Stimulated activated CD4-positive, alpha-beta T cell treated with anti-CD3 and anti-CD28 coated beads, Interleukin-1b, Interleukin-23, amount 100 ng/mL, for 24 hours (primary cell): ENCODE data around the gene RTP2.

ENCODE experiments used
- DNase-seq, 4 experiments: peaks; one replicate each; pipeline ENCODE4 v3.0.0-alpha.2; 2020; ENCODE audit warnings: low read depth in 4 of 4, low spot score in 1 of 4

RTP2 gene

DNA sequence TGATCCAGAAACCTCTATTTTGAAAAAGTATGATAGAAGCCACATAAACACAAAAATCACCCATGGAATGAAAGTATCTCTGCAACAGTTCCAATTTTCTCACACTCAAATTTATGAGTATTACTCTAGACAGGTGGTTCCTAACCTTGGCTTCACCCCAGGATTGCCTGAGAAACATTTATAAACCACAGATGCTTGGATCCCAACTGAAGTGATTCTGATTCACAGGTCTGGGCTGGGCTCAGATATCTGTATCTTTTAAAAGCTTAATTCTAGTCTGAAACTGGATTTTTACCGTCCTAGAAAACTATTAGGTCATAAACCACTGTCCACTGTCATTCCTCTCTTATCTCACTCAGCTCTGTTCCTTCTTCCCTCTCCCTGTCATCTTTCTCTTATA lies 24.8 kb downstream of the RTP2 start:
- DNase-seq = no peak

- no peak for DNase-seq
These were observed 29.3 kb downstream of the RTP2 start for GRCh38 chr3:187673012-187673411.

DNA sequence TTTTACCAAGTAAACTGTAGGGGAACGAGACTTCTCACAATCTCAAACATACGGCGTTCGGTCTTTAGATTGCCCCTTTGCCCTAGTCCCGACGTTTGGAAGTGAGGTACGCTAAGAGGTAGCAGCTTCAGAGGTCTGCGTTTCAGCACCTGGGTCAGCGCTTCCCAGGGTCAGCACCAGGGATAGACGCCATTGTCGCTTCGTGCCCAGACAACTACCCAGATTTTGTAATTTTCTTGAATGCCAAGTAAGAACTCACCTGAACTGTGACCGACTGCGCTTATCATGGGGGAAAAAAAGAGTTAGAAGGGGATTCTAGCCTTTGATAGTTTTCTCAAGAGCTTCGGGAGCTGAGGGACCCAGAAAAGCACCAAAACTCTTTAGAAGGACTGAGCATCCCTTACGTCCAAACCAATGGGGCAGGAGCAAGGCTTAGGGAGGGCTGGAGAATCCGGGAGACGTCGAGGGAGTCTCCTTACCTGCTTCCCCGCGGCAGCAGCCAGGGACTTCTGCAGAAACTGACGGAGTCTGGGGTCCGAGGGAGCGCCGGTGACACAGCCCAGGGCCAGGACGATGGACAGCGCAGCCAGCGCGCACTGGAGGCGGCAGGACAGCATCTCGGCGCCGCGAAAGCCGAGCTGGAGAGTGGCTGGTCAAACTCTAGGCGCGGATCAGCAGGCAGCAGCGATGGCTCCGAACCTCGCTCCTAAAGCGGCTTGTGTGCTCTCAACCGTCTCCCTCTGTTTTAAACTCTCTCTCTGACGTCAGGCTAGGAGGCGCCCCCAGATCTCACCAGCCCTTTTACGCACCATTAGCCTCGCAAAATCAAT lies 32.5 kb downstream of the RTP2 start, which contains the start of gene SST:
Gene SST, minus strand, starts transcription at position 720 of the 830 bp plus-strand sequence. Its CDS starts 103 bp downstream, at position 617.
- DNase-seq = no peak

- no peak for DNase-seq
These were observed 34.8 kb downstream of the RTP2 start for GRCh38 chr3:187667526-187667925.

GRCh38 chr3:187665764-187666402 lies 36.5 kb downstream of the RTP2 start:
- DNase-seq = no peak

DNA sequence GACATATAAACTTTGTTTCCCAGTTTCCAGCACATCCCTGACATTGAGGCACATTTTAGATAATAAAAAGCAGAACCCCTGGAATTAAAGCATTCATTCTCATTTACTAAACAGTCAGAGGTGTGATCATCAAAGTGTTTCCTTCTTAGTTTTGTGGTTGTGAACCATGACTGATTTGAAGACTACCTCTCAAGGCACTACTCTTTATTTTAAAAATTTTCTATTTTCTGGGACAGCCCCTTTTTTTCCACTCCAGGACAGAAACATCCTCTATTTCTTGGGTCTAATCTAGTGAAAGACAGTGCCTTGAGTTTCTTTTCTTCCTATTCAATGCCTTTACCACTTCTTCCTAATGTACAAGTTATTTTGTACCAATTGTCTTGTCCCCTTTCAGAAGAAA lies 37.3 kb downstream of the RTP2 start:
- no peak for DNase-seq

DNA sequence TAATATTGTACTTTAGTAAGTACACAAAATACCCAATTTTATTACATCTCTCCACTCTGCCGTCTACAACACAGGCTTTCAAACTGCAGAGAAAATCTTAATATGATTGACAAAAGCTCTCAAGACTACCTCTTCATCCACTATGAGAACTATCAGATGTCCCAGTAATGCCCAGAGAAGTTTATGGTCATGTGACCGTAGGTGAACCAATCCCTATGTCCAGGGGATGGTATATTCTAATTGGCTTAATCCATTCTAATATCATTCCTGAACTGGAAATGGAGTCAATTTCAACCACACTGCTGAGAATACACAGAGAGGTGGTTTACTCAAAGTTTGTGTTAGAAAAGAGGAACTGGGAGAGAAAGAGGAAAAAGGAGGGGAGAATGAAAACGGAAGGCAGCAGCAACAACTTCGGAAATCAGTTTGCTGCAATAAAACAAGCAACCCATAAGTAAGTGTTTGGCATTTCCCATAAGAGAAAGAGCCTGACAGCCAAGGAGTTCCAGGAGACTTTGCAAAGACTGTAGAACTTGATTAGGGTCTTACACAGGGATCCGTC lies 39.4 kb downstream of the RTP2 start:
- DNase-seq = no peak

DNA sequence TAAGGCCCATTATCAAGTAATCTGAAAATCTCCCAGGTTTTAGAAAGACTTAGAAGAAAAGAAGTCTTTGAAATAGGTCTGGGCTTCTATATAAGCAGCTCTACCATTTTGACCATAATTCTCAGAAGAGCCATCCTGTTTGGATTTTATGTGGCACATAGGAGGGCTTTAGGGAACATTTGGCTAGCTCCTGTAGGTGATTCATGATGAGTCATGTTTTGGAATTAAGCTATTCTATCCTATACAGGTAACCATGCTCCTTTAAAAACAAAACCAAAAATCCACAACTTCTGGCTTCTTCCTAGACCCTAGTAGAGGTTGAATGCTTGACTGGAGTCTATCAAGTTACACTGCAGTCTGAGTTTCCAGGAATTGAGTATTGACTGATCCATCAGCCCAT lies 41.1 kb downstream of the RTP2 start:
- DNase-seq = no peak

DNA sequence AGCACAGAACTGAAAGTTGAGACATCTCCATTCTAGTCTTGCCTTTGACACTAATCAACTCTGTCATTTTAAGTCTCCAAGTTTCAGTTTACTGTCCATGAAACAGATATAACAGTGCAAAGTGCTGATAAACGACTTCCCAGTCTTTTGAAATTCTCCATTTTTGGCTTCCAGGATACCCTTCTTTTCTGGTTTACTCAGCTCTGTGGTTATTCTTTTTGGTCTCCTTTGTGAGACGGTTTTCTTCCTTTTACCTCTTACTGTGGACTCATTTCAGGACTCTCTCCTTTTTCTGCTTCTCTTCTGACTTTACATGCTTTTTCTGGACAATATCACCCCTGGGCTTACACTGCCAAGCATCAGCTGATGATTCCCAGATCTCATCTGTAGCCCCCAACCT lies 51.1 kb downstream of the RTP2 start:
- DNase-seq = no peak
